Ishikawa (cell line): Measurements from ENCODE around the gene KDM2A.
A peak's percentile ranks its signal among the peaks of the same experiment; 100 is the strongest.

ENCODE experiments used
- CEBPB ChIP-seq: IDR thresholded peaks from 2 replicates; pipeline ENCODE4 v1.6.1; 2012
- CREB1 ChIP-seq: IDR thresholded peaks from 2 replicates; pipeline ENCODE4 v1.6.1; 2012; ENCODE audit warnings: low read depth
- EGR1 ChIP-seq: IDR thresholded peaks from 2 replicates; pipeline ENCODE4 v1.6.1; 2012
- EP300 ChIP-seq: IDR thresholded peaks from 2 replicates; pipeline ENCODE4 v1.6.1; 2012; ENCODE audit warnings: borderline replicate concordance
- FOXM1 ChIP-seq: IDR thresholded peaks from 2 replicates; pipeline ENCODE4 v1.6.1; 2012; ENCODE audit warnings: low read depth, borderline replicate concordance
- NFIC ChIP-seq: IDR thresholded peaks from 2 replicates; pipeline ENCODE4 v1.6.1; 2012
- RAD21 ChIP-seq: IDR thresholded peaks from 2 replicates; pipeline ENCODE4 v1.6.1; 2012; ENCODE audit warnings: low read depth
- TAF1 ChIP-seq: IDR thresholded peaks from 2 replicates; pipeline ENCODE4 v1.6.1; 2012; ENCODE audit warnings: low read depth, mild to moderate bottlenecking
- TCF12 ChIP-seq: IDR thresholded peaks from 2 replicates; pipeline ENCODE4 v1.6.1; 2012; ENCODE audit warnings: low read depth
- TEAD4 ChIP-seq: IDR thresholded peaks from 2 replicates; pipeline ENCODE4 v1.6.1; 2012
- USF1 ChIP-seq: IDR thresholded peaks from 2 replicates; pipeline ENCODE4 v1.6.1; 2012
- YY1 ChIP-seq: IDR thresholded peaks from 2 replicates; pipeline ENCODE4 v1.6.1; 2012; ENCODE audit warnings: low read depth
- ZBTB7A ChIP-seq: IDR thresholded peaks from 2 replicates; pipeline ENCODE4 v1.6.1; 2012; ENCODE audit warnings: low read depth
- TF ChIP-seq, protein P1 (sequence below): IDR thresholded peaks from 2 replicates; pipeline ENCODE4 v1.6.1; 2012
- TF ChIP-seq, protein P2 (sequence below): IDR thresholded peaks from 2 replicates; pipeline ENCODE4 v1.6.1; 2012; ENCODE audit warnings: low read depth, mild to moderate bottlenecking

Gene KDM2A

GRCh38 chr11:67301313-67301921 lies 182.4 kb downstream of the KDM2A start:
- TF ChIP-seq EGR1: no peak
- no peak for TF ChIP-seq TEAD4
- TF ChIP-seq, protein P1, sequence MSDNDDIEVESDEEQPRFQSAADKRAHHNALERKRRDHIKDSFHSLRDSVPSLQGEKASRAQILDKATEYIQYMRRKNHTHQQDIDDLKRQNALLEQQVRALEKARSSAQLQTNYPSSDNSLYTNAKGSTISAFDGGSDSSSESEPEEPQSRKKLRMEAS: no peak
- TF ChIP-seq CEBPB: no peak
- no peak for TF ChIP-seq TCF12
- TF ChIP-seq ZBTB7A: no peak

DNA sequence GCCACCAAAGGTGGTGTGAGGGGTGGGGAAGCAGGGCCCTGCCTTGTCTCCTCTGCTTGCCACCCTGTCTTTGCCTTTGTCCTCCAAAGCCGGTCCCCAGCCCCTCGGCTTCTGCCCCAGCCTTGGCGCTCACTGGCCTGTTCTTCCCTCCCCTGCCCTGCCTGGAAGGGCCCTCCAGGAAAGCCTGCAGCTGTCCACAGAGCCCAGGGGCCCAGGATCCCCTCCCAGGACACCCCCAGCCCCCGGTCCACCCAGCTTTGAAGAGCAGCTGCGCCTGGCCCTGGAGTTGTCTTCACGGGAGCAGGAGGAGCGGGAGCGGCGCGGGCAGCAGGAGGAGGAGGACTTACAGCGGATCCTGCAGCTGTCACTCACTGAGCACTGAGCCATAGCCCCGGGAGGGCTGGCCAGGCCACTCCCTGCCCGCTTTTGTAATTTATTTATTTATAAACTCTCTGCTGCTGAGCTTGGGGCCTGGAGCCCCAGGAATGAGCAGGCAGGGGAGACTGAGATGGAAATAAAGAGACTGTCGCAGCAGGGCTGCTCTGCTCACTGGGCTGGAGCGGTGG lies 183.0 kb downstream of the KDM2A start:
- TF ChIP-seq TEAD4: no peak
- no peak; the same call in 1 of the 2 replicates for TF ChIP-seq ZBTB7A
- TF ChIP-seq EGR1: no peak
- no peak for TF ChIP-seq EP300

- TF ChIP-seq FOXM1 (0 out of 2 replicates have a peak, but pooled peaks have one; percentile 31), TAF1 (no peak; the same call in 1 of the 2 replicates), ZBTB7A (no peak; the same call in 1 of the 2 replicates), USF1 (peak; percentile 87), CEBPB (peak; percentile 86), RAD21 (no peak), YY1 (no peak), CREB1 (no peak), EP300 (no peak)
- TF ChIP-seq, protein P1: peak; percentile 73
- TF ChIP-seq, protein P2, sequence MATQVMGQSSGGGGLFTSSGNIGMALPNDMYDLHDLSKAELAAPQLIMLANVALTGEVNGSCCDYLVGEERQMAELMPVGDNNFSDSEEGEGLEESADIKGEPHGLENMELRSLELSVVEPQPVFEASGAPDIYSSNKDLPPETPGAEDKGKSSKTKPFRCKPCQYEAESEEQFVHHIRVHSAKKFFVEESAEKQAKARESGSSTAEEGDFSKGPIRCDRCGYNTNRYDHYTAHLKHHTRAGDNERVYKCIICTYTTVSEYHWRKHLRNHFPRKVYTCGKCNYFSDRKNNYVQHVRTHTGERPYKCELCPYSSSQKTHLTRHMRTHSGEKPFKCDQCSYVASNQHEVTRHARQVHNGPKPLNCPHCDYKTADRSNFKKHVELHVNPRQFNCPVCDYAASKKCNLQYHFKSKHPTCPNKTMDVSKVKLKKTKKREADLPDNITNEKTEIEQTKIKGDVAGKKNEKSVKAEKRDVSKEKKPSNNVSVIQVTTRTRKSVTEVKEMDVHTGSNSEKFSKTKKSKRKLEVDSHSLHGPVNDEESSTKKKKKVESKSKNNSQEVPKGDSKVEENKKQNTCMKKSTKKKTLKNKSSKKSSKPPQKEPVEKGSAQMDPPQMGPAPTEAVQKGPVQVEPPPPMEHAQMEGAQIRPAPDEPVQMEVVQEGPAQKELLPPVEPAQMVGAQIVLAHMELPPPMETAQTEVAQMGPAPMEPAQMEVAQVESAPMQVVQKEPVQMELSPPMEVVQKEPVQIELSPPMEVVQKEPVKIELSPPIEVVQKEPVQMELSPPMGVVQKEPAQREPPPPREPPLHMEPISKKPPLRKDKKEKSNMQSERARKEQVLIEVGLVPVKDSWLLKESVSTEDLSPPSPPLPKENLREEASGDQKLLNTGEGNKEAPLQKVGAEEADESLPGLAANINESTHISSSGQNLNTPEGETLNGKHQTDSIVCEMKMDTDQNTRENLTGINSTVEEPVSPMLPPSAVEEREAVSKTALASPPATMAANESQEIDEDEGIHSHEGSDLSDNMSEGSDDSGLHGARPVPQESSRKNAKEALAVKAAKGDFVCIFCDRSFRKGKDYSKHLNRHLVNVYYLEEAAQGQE: no peak
Measured at GRCh38 chr11:67302571-67303131, 183.6 kb downstream of the KDM2A start.

DNA sequence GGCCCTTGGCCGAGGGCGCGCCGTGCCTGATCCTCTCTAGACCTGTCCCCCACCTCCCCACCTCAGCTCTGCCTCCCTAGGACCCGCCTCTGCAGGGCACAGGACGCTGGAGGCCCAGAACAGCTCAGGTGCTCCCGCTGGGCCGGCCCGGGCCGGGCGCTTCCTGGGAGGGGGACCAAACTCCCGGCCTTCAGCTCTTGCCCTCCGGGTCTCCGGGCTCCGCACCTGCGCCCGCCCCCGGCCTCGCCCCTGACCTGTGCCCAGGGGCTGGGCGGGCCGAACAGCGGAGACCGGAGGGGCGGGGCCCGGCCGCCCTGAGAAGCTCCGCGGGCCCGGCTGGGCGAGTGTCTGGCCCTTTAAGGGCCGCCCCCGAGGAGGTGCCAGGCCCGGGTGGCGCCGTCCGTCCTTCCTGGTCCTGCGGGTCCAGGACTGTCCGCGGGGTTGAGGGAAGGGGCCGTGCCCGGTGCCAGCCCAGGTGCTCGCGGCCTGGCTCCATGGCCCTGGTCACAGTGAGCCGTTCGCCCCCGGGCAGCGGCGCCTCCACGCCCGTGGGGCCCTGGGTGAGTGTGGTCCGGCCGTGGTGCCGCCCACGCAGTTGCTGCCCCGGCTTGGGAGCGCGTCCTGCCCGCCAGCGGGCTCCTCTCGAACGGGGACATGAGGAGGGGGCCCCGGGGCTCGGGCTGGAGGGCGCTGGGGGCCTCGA lies 184.2 kb downstream of the KDM2A start, which contains the start of gene SSH3:
Gene SSH3, plus strand, starts transcription at position 399 of the 703 bp plus-strand sequence. Its CDS starts 96 bp downstream, at position 495.
- no peak for TF ChIP-seq USF1
- no peak; the same call in 1 of the 2 replicates for TF ChIP-seq TCF12
- no peak for TF ChIP-seq FOXM1
- TF ChIP-seq, protein P1: no peak; the same call in 1 of the 2 replicates
- TF ChIP-seq EP300: no peak
- no peak; the same call in 1 of the 2 replicates for TF ChIP-seq ZBTB7A
- TF ChIP-seq, protein P2: no peak
- 0 out of 2 replicates have a peak, but pooled peaks have one; percentile 28 for TF ChIP-seq YY1
- peak; percentile 97 for TF ChIP-seq EGR1
- no peak for TF ChIP-seq CEBPB
- no peak for TF ChIP-seq CREB1
- TF ChIP-seq TAF1: 0 out of 2 replicates have a peak, but pooled peaks have one; percentile 7
- TF ChIP-seq TEAD4: no peak
- TF ChIP-seq RAD21: no peak
- no peak for TF ChIP-seq NFIC

- TF ChIP-seq TAF1: no peak
- no peak for TF ChIP-seq USF1
- no peak for TF ChIP-seq EGR1
- peak; percentile 75 for TF ChIP-seq ZBTB7A
Measured at GRCh38 chr11:67303835-67304411, 184.9 kb downstream of the KDM2A start.
